Measurements from ENCODE around the gene PDZD2.

Gene PDZD2

GRCh38 chr5:32100230-32100629 is 461.3 kb downstream of the PDZD2 start:
- Histone ChIP-seq H3K27ac (ENCODE audit: low read depth, low read length) (no peak overlapping the region), H3K27me3 (ENCODE audit: insufficient read depth, low read length) (no peaks in the 10 kb centered on the region), H2AFZ (ENCODE audit: low read length, unreplicated experiment) (no peak overlapping the region), H3K4me3 (ENCODE audit: low read depth, low read length) (no peak overlapping the region), H3K79me2 (ENCODE audit: control insufficient read depth, insufficient read depth, low read length, unreplicated experiment) (no peaks in the 10 kb centered on the region), H3K36me3 (ENCODE audit: insufficient read depth, low read length) (peaks cover 17% of the 10 kb centered on the region), H3K4me1 (ENCODE audit: control insufficient read depth, insufficient read depth, low read length, unreplicated experiment) (peaks cover 3% of the 10 kb centered on the region)

DNA sequence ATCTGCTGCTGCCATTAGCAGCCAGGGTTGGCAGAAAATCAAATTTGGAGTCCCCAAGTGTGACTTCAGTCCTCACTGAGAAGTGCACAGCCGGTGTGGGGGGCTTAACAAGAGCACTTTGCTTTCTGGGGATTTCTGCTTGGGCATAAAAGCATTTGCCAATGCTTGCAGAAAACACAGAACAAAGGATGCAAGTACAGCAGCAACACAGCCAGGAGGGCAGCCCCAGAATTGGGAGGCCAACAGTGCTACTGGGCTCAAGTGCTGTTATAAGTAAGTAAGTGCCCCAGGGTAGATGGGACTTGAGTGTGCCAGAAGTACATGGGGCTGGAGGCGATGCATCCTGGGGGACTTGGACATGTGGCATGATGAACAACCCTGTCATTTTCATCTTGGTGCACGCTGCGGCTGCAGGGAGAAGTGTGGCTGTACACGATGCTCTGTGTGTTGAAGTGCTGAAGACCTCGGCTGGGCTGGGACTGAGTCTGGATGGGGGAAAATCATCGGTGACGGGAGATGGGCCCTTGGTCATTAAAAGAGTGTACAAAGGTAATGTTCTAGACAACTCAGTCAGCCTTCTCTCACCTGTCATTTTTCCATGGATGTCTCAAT is 461.9 kb downstream of the PDZD2 start:
- H3K4me1 ChIP-seq (ENCODE audit: control insufficient read depth, insufficient read depth, low read length, unreplicated experiment): no peaks in the 10 kb centered on the region
- H3K36me3 ChIP-seq (ENCODE audit: insufficient read depth, low read length): peaks cover 17% of the 10 kb centered on the region
- H2AFZ ChIP-seq (ENCODE audit: low read length, unreplicated experiment): no peak overlapping the region
- H3K27ac ChIP-seq (ENCODE audit: low read depth, low read length): no peak overlapping the region
- H3K4me3 ChIP-seq (ENCODE audit: low read depth, low read length): no peak overlapping the region
- no peaks in the 10 kb centered on the region for H3K79me2 ChIP-seq (ENCODE audit: control insufficient read depth, insufficient read depth, low read length, unreplicated experiment)
- no peaks in the 10 kb centered on the region for H3K27me3 ChIP-seq (ENCODE audit: insufficient read depth, low read length)

DNA sequence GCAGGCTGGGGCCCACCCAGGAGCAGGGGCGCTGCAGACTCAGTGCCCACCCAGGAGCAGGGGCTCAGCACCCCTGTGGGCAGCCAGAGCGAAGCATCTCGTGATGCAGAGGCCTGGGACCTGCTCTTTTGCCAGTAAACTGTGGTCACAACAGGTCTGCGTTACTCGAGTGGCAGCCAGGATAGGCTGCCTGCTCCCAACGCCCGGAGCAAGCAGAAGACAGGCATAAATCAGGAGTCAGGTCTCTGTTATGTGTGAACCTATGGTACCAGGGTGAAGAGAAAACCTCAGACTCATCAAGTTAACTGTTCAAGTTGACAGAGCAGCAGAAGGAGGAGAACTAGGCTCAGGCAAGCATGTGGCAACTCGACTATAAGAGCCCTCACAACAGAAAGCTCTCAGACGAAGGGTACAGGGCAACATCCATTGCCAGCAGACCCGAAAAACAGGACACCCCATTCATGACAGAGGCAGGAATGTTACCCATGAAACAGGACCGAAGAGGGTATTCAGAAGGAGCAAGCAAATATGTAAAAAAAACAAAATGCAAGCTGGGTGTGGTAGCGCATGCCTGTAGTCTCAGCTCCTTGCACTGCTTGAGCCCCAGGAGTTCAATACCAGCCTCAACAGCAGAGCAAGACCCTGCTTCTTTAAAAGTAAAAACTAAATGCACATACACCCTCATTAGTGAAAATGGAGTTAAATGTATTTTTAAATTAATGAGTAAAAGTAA is 463.5 kb downstream of the PDZD2 start:
- no peak overlapping the region for H3K4me3 ChIP-seq (ENCODE audit: low read depth, low read length)
- H3K36me3 ChIP-seq (ENCODE audit: insufficient read depth, low read length): peaks cover 20% of the 10 kb centered on the region
- no peak overlapping the region for H2AFZ ChIP-seq (ENCODE audit: low read length, unreplicated experiment)
- no peaks in the 10 kb centered on the region for H3K4me1 ChIP-seq (ENCODE audit: control insufficient read depth, insufficient read depth, low read length, unreplicated experiment)
- no peak overlapping the region for H3K27ac ChIP-seq (ENCODE audit: low read depth, low read length)
- H3K79me2 ChIP-seq (ENCODE audit: control insufficient read depth, insufficient read depth, low read length, unreplicated experiment): no peaks in the 10 kb centered on the region
- H3K27me3 ChIP-seq (ENCODE audit: insufficient read depth, low read length): no peaks in the 10 kb centered on the region

DNA sequence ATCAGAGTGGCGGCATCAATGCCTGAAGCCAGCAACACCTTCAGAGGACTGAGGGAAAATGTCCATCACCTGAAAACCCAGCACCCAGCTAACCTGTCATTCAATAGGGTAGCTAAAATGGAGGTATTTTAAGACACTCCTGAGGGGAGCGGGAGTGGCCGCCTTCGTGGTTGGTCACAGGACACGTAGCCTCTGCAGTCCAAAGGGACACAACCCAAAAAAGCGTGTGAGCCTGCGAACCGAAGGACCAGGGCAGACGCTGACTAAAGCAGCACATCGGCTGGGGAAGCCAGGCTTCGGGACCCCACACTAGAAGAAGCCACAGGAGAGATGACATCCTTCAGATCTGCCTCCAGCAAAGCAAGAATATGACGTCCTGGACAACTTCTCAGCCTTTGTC is 464.6 kb downstream of the PDZD2 start:
- H3K36me3 ChIP-seq (ENCODE audit: insufficient read depth, low read length): peaks cover 20% of the 10 kb centered on the region
- no peak overlapping the region for H3K27ac ChIP-seq (ENCODE audit: low read depth, low read length)
- H2AFZ ChIP-seq (ENCODE audit: low read length, unreplicated experiment): no peak overlapping the region
- no peak overlapping the region for H3K4me3 ChIP-seq (ENCODE audit: low read depth, low read length)
- H3K27me3 ChIP-seq (ENCODE audit: insufficient read depth, low read length): no peaks in the 10 kb centered on the region
- no peaks in the 10 kb centered on the region for H3K79me2 ChIP-seq (ENCODE audit: control insufficient read depth, insufficient read depth, low read length, unreplicated experiment)
- no peaks in the 10 kb centered on the region for H3K4me1 ChIP-seq (ENCODE audit: control insufficient read depth, insufficient read depth, low read length, unreplicated experiment)

DNA sequence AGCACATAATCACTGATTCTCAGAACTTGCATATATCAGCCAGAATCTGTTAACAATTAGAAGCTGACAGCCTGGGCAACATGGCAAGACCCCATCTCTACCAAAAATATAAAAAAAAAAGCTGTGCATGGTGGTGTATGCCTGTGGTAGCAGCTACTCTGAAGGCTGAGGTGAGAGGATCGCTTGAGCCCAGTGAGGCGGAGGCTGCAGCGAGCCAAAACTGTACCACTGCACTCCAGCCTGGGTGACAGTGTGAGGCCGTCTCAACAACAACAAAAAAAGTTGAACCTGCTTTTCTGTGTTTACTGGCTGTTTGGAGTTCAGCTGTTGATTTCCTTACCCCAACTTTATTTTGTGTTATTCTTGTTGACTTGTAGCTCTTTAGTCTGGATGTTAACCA is 468.4 kb downstream of the PDZD2 start:
- H3K4me1 ChIP-seq (ENCODE audit: control insufficient read depth, insufficient read depth, low read length, unreplicated experiment): no peaks in the 10 kb centered on the region
- no peak overlapping the region for H2AFZ ChIP-seq (ENCODE audit: low read length, unreplicated experiment)
- H3K79me2 ChIP-seq (ENCODE audit: control insufficient read depth, insufficient read depth, low read length, unreplicated experiment): peaks cover 3% of the 10 kb centered on the region
- H3K4me3 ChIP-seq (ENCODE audit: low read depth, low read length): no peak overlapping the region
- H3K27me3 ChIP-seq (ENCODE audit: insufficient read depth, low read length): no peaks in the 10 kb centered on the region
- no peak overlapping the region for H3K27ac ChIP-seq (ENCODE audit: low read depth, low read length)
- H3K36me3 ChIP-seq (ENCODE audit: insufficient read depth, low read length): peaks cover 25% of the 10 kb centered on the region

- Histone ChIP-seq H2AFZ (ENCODE audit: low read length, unreplicated experiment) (no peak overlapping the region), H3K27ac (ENCODE audit: low read depth, low read length) (no peak overlapping the region), H3K79me2 (ENCODE audit: control insufficient read depth, insufficient read depth, low read length, unreplicated experiment) (peaks cover 3% of the 10 kb centered on the region), H3K4me1 (ENCODE audit: control insufficient read depth, insufficient read depth, low read length, unreplicated experiment) (no peaks in the 10 kb centered on the region), H3K36me3 (ENCODE audit: insufficient read depth, low read length) (peaks cover 26% of the 10 kb centered on the region), H3K27me3 (ENCODE audit: insufficient read depth, low read length) (no peaks in the 10 kb centered on the region), H3K4me3 (ENCODE audit: low read depth, low read length) (no peak overlapping the region)
Observed at GRCh38 chr5:32108167-32108566, 469.2 kb downstream of the PDZD2 start.

- H2AFZ ChIP-seq (ENCODE audit: low read length, unreplicated experiment): no peak overlapping the region
- no peak overlapping the region for H3K4me3 ChIP-seq (ENCODE audit: low read depth, low read length)
- 0 out of 2 replicates have a peak overlapping the region, but pooled peaks have one; percentile 15 for H3K27ac ChIP-seq (ENCODE audit: low read depth, low read length)
- peaks cover 28% of the 10 kb centered on the region for H3K36me3 ChIP-seq (ENCODE audit: insufficient read depth, low read length)
- peaks cover 3% of the 10 kb centered on the region for H3K79me2 ChIP-seq (ENCODE audit: control insufficient read depth, insufficient read depth, low read length, unreplicated experiment)
- H3K27me3 ChIP-seq (ENCODE audit: insufficient read depth, low read length): no peaks in the 10 kb centered on the region
- no peaks in the 10 kb centered on the region for H3K4me1 ChIP-seq (ENCODE audit: control insufficient read depth, insufficient read depth, low read length, unreplicated experiment)
Observed at GRCh38 chr5:32109236-32109635, 470.3 kb downstream of the PDZD2 start.

- peaks cover 25% of the 10 kb centered on the region for H3K36me3 ChIP-seq (ENCODE audit: insufficient read depth, low read length)
- H3K79me2 ChIP-seq (ENCODE audit: control insufficient read depth, insufficient read depth, low read length, unreplicated experiment): peaks cover 3% of the 10 kb centered on the region
- H3K27ac ChIP-seq (ENCODE audit: low read depth, low read length): no peak overlapping the region
Observed at GRCh38 chr5:32110111-32110696, 471.3 kb downstream of the PDZD2 start.

DNA sequence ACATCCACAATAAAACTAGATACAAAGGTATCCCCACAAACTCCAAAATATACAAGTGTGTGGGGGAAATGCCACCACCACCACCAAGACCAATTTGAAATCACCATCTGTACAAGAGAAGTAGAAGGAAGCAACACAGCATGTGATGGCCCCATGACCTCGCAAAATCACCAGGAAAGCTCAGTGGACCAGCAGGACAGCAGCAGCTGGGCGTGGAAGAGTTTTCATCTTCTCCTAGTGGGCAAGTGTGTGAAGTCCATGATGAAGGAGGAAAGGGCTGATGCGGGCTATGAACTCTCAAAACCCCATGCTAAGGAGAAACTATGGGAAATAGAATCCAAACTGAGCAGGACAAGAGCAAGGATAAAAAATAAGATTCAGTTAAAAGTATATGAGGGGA is 477.1 kb downstream of the PDZD2 start:
- H3K36me3 ChIP-seq (ENCODE audit: insufficient read depth, low read length): peaks cover 18% of the 10 kb centered on the region
- no peak overlapping the region for H3K27ac ChIP-seq (ENCODE audit: low read depth, low read length)
- peaks cover 8% of the 10 kb centered on the region for H3K4me1 ChIP-seq (ENCODE audit: control insufficient read depth, insufficient read depth, low read length, unreplicated experiment)
- no peak overlapping the region for H3K4me3 ChIP-seq (ENCODE audit: low read depth, low read length)
- H3K79me2 ChIP-seq (ENCODE audit: control insufficient read depth, insufficient read depth, low read length, unreplicated experiment): peaks cover 19% of the 10 kb centered on the region
- H3K27me3 ChIP-seq (ENCODE audit: insufficient read depth, low read length): no peaks in the 10 kb centered on the region
- no peak overlapping the region for H2AFZ ChIP-seq (ENCODE audit: low read length, unreplicated experiment)

More at GRCh38 chr5:32110111-32110696, 471.3 kb downstream of the PDZD2 start:
- Histone ChIP-seq H3K4me3 (ENCODE audit: low read depth, low read length) (no peak overlapping the region), H2AFZ (ENCODE audit: low read length, unreplicated experiment) (no peak overlapping the region), H3K4me1 (ENCODE audit: control insufficient read depth, insufficient read depth, low read length, unreplicated experiment) (no peaks in the 10 kb centered on the region), H3K27me3 (ENCODE audit: insufficient read depth, low read length) (no peaks in the 10 kb centered on the region)

GRCh38 chr5:32116574-32117313 is 477.8 kb downstream of the PDZD2 start:
- peaks cover 19% of the 10 kb centered on the region for H3K79me2 ChIP-seq (ENCODE audit: control insufficient read depth, insufficient read depth, low read length, unreplicated experiment)
- H3K4me1 ChIP-seq (ENCODE audit: control insufficient read depth, insufficient read depth, low read length, unreplicated experiment): peaks cover 8% of the 10 kb centered on the region
- peaks cover 18% of the 10 kb centered on the region for H3K36me3 ChIP-seq (ENCODE audit: insufficient read depth, low read length)
- no peak overlapping the region for H2AFZ ChIP-seq (ENCODE audit: low read length, unreplicated experiment)
- H3K27me3 ChIP-seq (ENCODE audit: insufficient read depth, low read length): no peaks in the 10 kb centered on the region
- H3K4me3 ChIP-seq (ENCODE audit: low read depth, low read length): no peak overlapping the region
- H3K27ac ChIP-seq (ENCODE audit: low read depth, low read length): peak overlapping the region; percentile 27

Measured in ACC112 (cell line).